Iris pigment epithelial cell (primary cell): ENCODE data around the gene SMURF2.
"Not testable (repeated sequence)": the region's sequence is repeated elsewhere in the genome, so short reads cannot be mapped to it uniquely, and the experiment has no call there.

Experiments used
- DNase-seq: peaks from one replicate; pipeline ENCODE4 v3.0.0-alpha.2; 2011; ENCODE audit warnings: low read depth

SMURF2 gene

GRCh38 chr17:64661976-64662773, at the start of gene SMURF2:
TSS of gene SMURF2 (minus strand) at chr17:64662307. CDS start at chr17:64661880, 427 bp downstream.
- DNase-seq: peak; percentile 66

GRCh38 chr17:64709481-64709880, 47.4 kb upstream of the SMURF2 start:
- no peak for DNase-seq

GRCh38 chr17:64707050-64707591, 45.0 kb upstream of the SMURF2 start:
- peak; percentile 99 for DNase-seq

- DNase-seq: no peak
Measured at GRCh38 chr17:64706224-64707049, 44.3 kb upstream of the SMURF2 start.

GRCh38 chr17:64702815-64703214, 40.7 kb upstream of the SMURF2 start:
- no peak for DNase-seq

- DNase-seq: no peak
Measured at GRCh38 chr17:64698725-64699124, 36.6 kb upstream of the SMURF2 start.

GRCh38 chr17:64694207-64694606, 32.1 kb upstream of the SMURF2 start:
- no peak for DNase-seq

- DNase-seq: no peak
Measured at GRCh38 chr17:64692187-64692586, 30.1 kb upstream of the SMURF2 start.

GRCh38 chr17:64689106-64689505, 27.0 kb upstream of the SMURF2 start:
- DNase-seq: no peak

- DNase-seq: no peak
Measured at GRCh38 chr17:64688481-64688880, 26.4 kb upstream of the SMURF2 start.

GRCh38 chr17:64687961-64688360, 25.9 kb upstream of the SMURF2 start:
- DNase-seq: peak; percentile 56

GRCh38 chr17:64687376-64687775, 25.3 kb upstream of the SMURF2 start:
- DNase-seq: no peak

GRCh38 chr17:64686705-64687104, 24.6 kb upstream of the SMURF2 start:
- DNase-seq: no peak

- DNase-seq: no peak
Measured at GRCh38 chr17:64685705-64686104, 23.6 kb upstream of the SMURF2 start.

GRCh38 chr17:64683796-64684195, 21.7 kb upstream of the SMURF2 start:
- no peak for DNase-seq

- DNase-seq: peak; percentile 85
Measured at GRCh38 chr17:64682261-64683181, 20.4 kb upstream of the SMURF2 start.

GRCh38 chr17:64679710-64680216, 17.7 kb upstream of the SMURF2 start:
- DNase-seq: peak; percentile 98

- DNase-seq: no peak
Measured at GRCh38 chr17:64676763-64677162, 14.7 kb upstream of the SMURF2 start.

- not testable (repeated sequence) for DNase-seq
Measured at GRCh38 chr17:64670843-64671590, 8.9 kb upstream of the SMURF2 start.

GRCh38 chr17:64667807-64668721, 6.0 kb upstream of the SMURF2 start:
- DNase-seq: peak; percentile 79
